Measurements from ENCODE around the gene AANAT. TPM values are rescaled to one million over a fixed set of nuclear protein-coding genes. Genes with fewer than 3 reads are reported as not detected.

Gene AANAT
- total RNA-seq, 1 donor from 2014 or later, result not detected

- no peak for DNase-seq (ENCODE audit: low spot score)
Observed at GRCh38 chr17:76490112-76490710, 22.8 kb downstream of the AANAT start.

DNA sequence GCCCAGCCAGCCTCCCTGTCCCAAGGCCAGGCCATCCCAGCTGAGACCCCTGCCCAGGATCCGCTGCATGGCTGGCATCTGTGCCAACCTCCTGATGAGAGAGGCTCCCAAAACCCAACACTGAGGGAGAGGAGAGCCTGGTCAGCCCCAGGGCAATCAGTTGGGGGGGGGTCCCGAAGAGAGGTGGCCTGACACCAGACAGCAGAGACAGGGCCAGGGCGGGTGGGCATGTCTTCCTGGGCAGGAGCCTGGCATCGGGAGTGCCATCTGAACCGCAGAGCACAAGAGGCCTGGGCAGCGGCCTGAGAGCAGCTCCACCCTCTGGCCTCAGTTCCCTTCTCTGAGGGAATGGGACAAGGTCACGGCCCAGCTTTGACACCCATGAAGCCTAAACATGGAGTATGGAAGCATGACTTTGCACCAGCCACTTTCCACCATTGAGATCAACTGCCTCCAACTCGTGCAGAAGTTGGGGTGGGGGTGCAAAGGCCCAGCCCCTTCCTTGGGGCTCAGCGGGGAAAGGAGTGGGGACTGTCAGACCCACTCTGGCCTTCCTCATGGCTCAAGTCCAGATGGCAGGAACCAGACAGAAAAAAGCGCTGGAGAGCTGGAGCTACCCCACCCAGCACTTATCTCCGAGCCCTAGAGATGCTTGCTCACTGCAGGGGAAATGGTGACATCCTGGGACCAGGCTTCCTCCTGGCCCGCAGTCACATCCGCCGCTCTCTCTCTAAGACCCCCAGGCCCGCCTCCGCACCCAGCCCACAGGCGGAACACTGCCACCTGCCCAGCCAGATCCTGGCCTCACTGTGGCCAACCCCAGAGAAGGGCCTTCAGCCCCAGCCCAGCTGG is 24.1 kb downstream of the AANAT start:
- DNase-seq (ENCODE audit: low spot score), result no peak

DNA sequence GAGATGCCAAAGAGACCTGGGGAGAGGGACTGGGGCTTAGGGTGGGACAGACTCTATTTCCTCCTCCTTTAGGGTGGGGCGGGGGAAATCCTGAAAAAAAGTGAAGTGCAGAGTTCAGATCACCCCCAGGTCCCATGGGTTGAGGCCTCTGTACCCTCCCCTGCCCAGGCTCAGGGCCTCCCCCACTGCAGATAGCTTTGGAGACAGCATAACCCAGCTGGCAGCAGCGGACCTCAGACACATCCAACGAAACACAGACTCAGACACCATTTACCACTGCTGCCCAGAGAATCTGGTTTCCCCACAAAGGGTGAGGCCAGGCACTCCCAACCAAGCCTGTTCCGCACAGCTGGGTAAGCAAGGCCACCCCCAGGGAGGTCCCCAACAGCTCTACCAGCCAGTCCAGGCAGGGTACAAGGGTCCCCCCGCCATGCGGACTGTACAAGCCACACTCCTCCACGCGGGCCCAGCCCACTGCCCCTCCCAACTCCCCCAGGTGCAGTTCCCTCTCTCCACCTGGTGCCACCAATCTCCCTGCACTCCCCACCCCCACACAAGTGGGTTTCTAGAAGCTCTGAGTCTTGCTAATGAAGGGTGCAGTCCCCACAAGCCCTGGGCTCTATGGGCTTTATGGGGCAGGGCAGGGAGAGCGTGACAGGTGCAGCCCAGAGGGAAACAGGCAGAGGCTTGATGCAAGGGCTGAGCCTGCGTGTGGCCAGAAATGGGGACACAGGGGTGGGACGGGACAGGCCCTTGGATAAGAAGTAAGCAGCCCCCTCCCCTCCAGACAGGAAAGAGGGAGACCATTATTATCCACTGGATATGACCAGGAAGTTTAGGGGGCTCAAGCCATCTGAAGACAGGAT is 25.0 kb downstream of the AANAT start:
- DNase-seq (ENCODE audit: low spot score), result peak; percentile 79

DNA sequence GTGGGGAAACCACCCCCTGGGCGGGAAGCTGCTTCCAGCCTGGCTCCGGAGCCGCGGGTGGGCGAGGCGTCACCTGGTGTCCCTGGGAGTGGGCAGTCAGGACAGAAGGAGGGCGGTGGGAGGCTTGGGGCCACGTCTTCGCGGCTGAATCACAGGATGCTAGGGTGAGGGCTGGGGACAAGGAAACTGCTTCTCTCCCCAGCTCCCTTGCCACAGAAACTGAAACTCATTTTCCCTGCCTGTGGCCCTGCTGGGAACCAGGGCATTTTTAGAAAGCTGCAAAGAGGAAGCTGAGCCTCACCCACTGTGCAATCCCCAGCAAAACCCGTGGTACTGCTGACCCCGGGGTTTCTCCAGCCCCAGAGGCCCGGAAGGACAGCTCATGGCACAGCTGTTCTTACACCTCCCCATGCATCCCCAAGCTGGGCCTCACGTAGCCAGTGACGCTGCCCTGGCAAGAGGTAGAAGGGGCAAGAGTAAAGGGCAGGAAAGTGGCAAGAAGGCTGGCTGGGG is 25.6 kb downstream of the AANAT start:
- DNase-seq (ENCODE audit: low spot score), result peak; percentile 71

GRCh38 chr17:76493505-76494167 is 26.2 kb downstream of the AANAT start:
- no peak for DNase-seq (ENCODE audit: low spot score)

DNA sequence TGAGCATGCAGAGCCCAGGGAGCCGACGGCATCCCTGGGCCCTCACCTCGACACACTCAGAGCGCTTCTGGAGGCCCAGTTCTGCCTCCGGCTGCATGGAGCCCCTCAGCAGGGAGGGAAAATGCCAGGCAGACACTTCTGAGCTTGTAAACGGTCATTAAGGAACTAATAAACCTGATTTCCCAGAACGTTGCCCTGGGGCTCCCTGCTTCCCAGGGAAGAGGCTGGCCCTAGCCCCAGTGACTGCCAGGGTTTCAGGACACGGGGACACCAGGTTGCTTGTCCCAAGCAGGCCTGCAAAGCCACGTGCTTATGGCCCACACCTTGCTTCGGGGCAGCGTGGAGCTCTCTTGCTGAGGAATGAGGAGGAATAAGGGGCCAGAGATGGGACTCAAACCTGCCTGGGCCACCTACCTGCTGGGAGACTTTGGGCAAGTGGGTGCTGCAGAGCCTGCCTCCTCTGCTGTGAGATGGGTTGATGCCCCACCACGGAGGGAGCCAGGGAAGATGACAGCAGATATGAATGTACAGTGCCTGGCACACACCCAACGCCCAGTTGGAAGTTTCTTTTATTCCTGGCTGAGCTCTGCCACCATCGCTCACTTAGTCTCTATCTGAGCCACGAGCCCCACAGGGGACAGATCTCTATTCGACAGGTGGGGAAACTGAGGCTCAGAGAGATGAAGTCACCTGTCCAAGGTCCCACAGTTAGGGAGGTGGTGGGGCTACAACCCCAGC is 28.4 kb downstream of the AANAT start:
- DNase-seq (ENCODE audit: low spot score), result no peak

DNA sequence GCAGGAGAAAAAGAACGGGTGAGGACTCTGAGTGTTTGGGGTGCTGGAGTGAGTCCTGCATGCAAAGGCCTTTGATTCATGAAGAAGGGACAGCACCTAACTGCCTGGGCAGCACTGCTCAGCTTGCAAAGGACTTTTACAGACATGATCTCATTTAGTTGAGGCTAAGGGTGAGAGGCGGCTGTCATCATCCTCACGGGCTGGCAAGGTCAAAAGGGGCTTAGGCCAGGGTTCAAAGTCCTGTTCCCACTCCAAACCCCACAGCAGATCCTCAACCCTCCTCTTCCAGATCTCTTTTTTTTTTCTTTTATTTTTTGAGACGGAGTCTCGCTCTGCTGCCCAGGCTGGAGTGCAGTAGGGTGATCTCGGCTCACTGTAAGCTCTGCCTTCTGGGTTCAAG is 29.1 kb downstream of the AANAT start:
- DNase-seq (ENCODE audit: low spot score), result no peak

DNA sequence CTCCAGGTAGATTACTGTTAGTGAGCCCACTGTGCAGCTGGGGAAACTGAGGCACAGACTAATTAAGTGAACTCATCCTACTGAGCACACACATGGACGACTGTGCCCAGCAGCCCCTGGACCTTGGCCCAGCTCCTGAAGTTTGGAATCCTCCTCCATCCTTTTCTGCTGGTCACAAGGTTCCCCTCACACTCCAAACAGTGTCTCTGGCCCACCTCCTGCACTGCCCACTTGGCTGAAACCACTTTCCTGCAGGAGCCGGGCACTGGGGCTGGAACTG is 30.2 kb downstream of the AANAT start:
- DNase-seq (ENCODE audit: low spot score), result no peak

- DNase-seq (ENCODE audit: low spot score), result peak; percentile 75
Observed at GRCh38 chr17:76497979-76498875, 30.8 kb downstream of the AANAT start.

- no peak for DNase-seq (ENCODE audit: low spot score)
Observed at GRCh38 chr17:76498876-76499251, 31.5 kb downstream of the AANAT start.

DNA sequence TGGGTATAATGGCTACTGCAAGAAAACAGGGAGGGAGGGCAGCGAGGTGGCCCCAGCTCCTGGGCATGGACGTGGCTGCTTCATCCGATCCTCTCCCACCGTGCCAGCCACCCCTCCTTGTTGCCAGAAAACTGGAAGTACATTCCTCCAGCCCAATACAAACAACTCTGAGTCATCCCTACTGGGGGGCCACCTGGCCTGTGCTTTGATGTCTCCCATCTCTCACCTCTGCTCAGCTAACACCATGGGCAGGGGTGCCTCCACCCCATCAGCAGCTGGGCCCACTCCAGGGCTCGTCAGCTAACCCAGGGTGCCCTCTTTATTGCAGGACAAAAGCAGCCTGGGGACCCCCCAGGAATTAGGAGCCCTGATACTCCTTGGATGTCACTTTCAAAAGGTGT is 31.9 kb downstream of the AANAT start:
- DNase-seq (ENCODE audit: low spot score), result no peak

GRCh38 chr17:76500074-76500746 is 32.8 kb downstream of the AANAT start:
- DNase-seq (ENCODE audit: low spot score), result no peak

- no peak for DNase-seq (ENCODE audit: low spot score)
Observed at GRCh38 chr17:76500747-76501017, 33.3 kb downstream of the AANAT start.

DNA sequence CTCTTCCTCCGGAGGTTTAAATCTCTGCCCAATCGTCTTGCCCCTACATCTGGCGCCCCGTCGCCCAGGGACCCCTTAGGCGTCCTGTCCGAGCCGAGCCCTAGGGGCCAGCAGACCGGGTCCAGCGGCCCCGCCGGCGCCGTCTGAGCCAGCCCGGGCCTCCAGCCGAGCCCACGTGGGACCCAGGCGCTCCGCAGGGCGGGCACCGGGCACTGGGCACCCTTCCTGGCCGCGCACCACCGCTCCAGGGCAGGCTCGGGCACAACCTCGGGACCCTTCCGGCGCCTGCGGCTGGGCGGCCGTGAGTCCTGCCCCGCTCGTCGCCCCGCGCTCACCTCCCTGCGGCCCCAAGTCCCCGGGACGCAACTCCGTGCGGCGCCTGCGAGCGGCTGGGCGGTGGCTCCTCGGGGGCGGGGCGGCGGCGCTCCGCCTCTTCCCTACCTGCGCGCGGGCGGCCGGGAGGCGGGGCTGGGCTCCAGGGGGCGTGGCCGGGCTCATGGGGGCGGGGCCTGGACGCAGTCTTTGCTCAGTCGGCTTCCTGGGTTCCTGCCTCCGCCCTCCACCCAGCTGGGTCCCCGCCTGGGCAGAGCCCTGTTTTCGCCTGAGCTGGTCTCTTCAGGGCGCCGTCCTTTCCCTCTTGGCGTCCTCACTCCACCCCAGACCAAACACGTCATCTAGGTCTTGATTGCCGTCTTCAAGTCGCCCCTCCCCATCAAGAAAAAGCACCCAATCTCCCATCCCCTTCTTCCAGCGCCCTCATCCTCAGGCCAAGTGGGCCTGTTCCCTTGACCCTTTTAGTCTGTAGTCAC is 33.8 kb downstream of the AANAT start, which contains the start of gene RHBDF2:
TSS of gene RHBDF2 (minus strand) at position 406 of the 809 bp plus-strand sequence. CDS start 19,899 bp downstream, outside the sequence.
- DNase-seq (ENCODE audit: low spot score), result peak; percentile 96

DNA sequence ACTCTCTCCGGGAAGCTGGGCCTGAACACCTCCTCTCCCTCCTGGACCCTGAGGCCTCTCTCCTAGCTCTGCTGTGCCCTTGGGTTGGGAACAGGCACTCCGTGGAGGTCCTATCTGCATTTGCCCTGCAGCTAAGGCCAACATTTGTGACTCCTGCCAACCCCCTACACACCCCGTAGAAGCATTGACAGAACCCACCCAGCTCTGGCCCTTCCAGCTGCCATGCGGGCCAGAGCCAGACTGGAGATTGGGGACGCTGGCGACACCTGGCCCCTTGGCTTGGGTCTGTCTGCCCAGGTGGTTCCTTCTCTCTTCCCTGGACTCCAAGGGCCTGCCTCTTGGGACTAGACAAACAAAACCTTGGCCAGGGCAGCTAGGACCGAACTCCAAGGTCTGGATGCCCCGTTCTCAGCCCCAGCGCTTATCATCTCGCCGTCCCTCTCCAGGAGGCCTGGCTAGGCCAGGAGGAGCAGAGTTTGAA is 34.5 kb downstream of the AANAT start:
- no peak for DNase-seq (ENCODE audit: low spot score)

GRCh38 chr17:76502341-76503211 is 35.2 kb downstream of the AANAT start:
- no peak for DNase-seq (ENCODE audit: low spot score)

DNA sequence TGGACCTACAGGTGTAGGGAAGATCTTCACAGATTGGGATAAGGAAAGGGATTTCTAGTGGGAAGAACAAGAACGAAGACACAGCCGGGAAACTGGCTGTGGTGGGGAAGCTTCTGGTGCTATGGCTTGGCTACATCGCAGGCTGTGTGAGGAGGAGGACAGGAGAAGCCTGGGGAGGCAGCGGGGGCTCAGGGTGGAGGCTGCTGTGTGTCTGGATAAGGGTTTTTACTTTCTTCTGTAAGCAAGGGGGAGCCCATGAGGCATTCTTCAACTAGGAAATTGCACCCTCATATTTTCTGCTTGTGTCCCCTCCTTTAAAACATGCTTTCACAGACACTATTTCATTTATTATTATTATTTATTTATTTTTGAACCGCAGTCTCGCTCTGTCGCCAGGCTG is 36.7 kb downstream of the AANAT start:
- no peak for DNase-seq (ENCODE audit: low spot score)
